ENCODE data around the gene TTC7B.

TTC7B gene

DNA sequence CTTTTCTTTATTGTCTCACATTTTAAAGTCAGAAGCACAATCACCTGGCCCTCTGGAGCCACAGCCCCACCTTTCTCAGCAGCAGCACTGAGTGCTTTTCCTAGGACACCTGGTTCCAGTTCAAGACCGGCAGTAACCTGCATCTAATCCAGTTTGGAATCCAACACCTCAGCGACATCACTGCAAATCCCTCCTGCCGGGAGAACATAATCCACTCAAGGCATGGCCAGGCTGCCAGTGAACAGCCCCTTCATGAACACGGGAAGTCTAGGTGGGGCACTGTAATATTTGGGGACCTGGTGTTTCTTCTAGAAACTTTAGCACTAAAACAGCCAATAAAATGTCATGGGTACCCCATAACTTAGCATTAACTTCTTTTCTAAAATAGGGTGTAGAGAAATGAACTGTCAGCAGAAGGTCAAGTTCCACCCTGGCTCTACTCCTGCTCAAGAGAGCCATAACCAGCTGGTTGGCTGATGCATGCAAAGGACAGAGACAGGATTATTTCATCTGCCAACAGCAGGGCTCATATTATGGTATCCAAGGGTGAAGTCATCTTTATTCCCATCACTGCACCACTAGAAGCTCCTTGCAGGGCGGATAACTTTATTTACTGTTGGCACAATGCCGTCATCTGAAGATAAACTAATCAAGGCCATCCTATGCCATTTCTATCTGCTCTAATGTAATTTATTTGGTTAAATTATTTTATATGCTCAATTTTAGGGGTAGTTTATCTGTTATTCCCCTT lies 76.7 kb downstream of the TTC7B start:
- DNase-seq, result no peak

DNA sequence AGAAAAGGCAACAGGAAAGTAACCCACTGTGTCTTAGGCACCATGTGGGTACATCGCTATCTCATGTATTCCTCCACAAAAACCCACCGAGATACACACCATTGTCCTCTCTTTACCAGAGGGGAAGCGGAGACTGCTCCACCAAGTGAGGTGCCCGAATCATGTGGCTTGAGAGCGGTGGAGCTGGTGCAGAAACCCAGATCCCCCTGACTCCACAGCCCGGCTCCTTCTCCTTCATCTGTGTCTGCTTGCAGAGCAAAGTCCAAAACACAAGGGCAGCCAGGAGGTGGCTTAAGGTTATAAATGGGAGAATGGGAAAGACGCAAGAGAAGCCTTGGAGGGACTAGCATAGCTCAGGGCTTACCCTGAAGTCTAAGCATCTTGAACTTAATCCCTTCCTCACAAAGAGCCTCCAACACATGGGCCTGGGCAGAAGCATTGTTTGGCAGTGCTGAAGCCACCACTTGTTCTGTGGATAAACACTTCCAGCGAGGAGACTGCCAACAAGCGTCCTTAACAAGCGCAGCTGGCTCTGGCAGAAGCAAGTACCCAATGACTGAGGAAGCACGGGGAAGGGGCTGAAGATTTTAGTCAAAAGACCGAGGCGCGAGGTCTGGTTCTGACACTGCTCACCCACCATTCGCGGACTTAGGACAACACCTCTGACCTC lies 83.0 kb downstream of the TTC7B start:
- DNase-seq, result no peak

- DNase-seq, result no peak
Observed at GRCh38 chr14:90732718-90733117, 83.5 kb downstream of the TTC7B start.

DNA sequence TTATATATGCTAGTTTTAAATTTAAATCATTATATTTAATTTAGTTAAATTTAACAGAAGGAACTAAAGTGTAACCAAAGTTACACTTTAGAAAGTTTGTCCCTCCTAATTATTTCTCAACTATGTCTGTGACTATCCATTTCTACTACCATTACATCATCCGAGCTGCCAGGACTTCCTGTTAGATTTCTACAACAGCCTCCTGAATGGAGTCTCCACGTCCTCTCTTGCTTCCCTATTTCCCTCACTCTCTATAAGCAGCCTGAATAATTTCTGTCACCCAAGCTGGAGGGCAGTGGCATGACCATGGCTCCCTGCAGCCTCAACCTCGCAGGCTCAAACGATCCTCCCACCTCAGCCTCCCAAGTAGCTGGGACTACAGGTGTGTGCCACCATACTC lies 84.1 kb downstream of the TTC7B start:
- DNase-seq, result peak; percentile 18

GRCh38 chr14:90731487-90731886 lies 84.7 kb downstream of the TTC7B start:
- DNase-seq, result no peak

GRCh38 chr14:90730206-90730766 lies 85.9 kb downstream of the TTC7B start:
- no peak for DNase-seq

DNA sequence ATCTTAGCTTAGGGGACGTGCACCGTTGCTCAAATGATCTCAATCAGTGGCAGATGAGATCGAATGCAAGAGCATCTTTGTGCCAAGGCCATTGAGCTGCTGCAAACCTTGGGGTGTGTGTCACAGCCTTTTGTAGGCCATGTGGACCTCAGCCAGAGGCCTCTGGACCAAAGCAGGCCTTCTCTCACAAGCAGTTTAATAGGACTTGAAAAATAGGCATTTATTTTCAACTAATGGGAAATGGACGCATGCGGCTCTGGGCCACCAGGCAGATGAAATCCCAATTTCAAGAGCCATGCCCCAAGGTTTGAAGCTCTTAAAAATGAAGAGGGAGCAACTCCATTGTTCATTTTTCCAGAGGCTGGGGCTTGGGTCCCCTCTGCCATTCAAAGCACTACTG lies 87.3 kb downstream of the TTC7B start:
- DNase-seq, result no peak

DNA sequence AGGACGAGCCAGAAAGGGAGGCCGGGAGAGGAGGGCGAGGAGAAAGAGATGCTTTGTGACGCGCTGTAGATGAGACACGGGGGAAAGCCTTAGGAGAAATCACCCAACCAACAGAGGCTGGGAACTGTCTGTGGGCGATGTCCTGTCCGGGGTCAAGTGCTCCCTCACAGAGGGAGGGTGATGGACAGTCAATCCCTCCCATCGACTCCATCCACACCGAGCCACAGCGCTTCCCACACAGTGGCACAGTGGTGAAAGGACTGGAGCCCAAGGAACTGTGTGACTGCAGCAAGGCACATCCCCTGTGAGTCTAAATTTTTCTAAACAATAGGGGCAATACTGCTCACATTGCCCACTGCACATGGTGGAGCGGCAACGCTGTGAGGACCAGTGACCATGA lies 89.1 kb downstream of the TTC7B start:
- no peak for DNase-seq

GRCh38 chr14:90726656-90727055 lies 89.6 kb downstream of the TTC7B start:
- DNase-seq, result no peak

DNA sequence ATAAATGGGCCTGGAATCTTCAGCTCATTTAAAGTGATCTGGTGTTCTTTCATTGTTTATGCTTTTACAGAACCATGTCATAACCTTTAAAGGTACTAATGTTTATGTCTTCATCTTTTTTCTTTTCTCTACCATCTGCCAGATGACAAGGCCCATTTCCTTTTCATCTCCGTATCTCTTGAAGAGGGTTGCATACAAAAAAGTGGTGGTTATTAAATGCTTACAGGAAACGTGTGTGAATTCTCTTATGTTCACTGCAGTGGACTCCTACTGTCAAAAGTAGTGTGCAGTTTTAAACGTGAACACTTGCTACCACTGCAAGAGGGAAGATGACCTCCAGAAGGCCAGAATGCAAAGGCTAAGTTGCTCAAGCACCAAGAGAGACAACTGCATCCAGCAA lies 91.4 kb downstream of the TTC7B start:
- no peak for DNase-seq

- DNase-seq, result no peak
Observed at GRCh38 chr14:90722590-90722989, 93.6 kb downstream of the TTC7B start.

GRCh38 chr14:90721619-90722305 lies 94.5 kb downstream of the TTC7B start:
- DNase-seq, result no peak

DNA sequence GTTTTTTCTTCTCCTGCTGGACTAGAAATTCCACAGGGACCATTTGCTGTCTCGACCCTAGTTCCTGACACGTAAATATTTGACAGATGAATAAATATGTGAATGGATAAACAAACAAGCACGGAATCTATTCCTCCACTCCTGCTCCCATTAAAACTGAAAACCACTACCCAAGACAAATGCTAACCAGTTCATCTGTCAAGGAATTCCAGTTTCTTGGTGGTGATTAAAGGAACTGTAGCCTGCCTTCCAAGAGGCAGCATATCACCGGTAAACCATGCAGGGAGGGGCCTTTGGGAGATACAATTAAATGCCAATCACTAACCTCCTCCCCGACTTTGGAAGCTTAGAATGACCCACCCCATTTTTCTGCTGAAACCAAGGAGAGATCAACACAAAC lies 95.4 kb downstream of the TTC7B start:
- DNase-seq, result no peak

DNA sequence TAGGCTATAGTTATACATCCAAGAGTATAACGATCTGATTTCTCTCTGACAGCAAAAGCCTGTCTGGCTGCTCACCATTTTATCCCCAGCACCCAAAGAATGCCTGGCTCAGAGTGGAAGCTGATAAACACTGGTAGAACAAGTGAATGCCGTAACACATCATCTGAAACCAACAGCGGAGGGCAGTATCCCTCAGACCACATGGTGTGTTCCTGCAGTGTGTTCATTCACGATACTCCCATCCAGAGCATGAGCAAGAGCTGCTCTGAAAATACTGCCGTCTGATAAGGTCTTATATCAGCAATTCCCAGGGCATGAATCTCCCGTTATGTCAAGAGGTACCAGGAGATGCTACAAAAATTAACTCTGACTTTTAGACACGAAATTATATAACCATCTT lies 95.9 kb downstream of the TTC7B start:
- no peak for DNase-seq

DNA sequence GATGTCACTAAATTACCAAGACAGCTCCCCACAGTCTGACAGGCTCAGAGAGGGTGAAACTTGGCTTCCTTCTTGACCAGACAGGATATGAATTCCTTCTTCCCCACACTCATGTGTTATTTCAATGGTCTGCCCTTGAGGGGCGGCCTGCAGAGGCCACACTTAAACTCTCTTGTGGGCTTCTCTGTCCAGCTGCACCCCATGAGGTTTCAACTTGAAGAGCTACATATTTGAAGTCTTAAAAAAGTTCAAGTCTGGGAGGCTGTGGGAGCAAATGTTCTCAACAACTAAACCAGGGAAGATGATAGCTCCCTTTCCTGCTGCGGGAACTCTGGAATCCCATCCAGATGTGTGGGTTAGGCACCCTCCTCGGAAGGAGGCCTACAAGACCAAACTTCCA lies 98.3 kb downstream of the TTC7B start:
- no peak for DNase-seq

GRCh38 chr14:90715993-90716392 lies 100.2 kb downstream of the TTC7B start:
- no peak for DNase-seq

GRCh38 chr14:90715495-90715894 lies 100.7 kb downstream of the TTC7B start:
- no peak for DNase-seq

DNA sequence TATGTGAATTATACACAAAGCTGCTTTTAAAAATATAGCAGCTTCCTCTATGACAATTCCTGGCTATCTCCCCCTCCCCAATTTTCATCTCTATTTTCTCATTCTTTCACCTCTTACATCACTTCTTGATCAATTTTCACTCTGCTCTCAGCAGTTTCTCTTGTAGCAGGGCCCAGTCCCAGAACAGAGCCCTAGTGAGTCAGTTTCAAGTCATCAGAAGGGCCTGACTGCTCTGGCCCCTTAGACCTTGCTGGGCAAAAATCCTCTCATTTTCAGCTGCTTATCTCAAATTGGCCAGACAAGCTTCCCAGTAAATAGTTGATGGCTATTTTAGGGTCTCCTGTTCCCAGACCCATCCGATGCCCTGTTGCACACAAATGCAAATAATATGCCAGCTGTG lies 101.4 kb downstream of the TTC7B start:
- no peak for DNase-seq

DNA sequence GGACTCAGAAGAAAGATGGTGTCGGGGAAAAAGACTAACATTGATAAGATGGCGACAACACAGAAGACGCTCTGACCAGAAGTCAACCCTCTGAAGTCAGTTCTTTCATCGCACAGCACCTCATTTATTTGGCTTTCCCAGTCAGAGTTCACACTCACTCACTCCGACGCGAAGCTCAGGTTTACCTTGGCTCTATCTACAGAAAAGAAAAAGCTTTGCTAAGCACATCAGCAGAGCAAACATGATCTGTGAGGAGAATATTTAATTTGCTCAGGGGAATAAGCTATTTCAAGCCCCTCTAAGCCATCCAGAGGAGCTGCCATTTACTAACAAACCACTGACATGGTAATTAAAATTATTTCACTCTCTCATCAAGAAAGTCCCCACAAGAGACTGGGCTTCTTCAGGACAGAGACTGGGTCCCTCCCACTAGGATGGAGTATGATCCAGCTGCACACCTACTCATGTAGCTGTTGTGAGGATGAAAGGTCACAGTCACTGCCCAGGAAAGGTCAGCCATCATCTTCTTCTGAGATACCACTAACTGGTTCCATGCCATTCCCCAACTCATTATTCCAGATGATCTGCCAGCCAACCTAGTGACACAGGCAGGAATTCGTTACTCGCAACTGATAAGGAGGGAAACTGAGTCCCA lies 111.4 kb downstream of the TTC7B start:
- no peak for DNase-seq

GRCh38 chr14:90703841-90704737 lies 112.1 kb downstream of the TTC7B start:
- DNase-seq, result no peak

DNA sequence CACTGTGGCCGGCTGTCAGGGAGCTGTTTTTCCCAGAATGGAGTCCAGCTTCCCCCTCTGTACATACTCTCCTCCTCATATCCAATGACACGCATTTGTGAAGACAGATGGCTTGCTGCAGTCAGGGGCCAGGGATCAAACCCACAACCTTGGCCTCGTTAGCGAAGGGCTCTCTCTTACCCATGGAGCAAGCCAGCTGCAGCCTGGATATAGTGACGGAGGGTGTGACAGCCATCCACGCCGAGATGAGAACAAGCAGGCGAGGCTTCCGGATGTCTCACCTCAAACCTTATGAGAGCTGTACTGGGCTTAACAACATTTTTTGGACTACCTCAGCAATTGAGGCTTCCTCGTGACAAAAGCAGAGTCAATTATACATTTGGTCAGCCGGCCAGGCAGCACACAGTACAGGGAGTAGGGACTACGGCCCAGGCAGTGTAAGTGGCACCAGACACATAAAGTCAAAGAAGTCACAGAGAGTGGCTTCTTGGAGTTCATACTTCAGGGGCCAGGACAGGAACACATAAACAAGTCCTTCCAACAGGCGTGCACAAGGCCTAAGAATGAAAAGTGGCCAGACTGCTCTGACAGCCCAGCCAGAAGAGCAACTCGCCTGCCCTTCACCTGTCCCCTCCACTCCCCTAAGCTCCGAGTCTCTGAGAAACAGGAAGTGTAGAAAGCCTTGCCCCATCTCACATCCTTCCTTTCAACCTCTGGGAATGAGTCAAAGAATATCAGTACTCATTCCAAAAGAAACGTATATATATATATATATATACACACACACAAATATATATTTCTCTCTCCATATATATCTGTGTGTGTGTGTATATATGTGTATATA lies 115.1 kb downstream of the TTC7B start:
- DNase-seq, result no peak

All from SIG-M5 (cell line).